GM21529 (cell line): ENCODE data around the gene FOXR2.

Experiments
- ATAC-seq: cut with Tn5 transposase; IDR thresholded peaks from one replicate; pipeline ENCODE4 v1.9.1; 2021; ENCODE audit not compliant: unreplicated experiment

FOXR2 gene, protein sequence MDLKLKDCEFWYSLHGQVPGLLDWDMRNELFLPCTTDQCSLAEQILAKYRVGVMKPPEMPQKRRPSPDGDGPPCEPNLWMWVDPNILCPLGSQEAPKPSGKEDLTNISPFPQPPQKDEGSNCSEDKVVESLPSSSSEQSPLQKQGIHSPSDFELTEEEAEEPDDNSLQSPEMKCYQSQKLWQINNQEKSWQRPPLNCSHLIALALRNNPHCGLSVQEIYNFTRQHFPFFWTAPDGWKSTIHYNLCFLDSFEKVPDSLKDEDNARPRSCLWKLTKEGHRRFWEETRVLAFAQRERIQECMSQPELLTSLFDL

DNA sequence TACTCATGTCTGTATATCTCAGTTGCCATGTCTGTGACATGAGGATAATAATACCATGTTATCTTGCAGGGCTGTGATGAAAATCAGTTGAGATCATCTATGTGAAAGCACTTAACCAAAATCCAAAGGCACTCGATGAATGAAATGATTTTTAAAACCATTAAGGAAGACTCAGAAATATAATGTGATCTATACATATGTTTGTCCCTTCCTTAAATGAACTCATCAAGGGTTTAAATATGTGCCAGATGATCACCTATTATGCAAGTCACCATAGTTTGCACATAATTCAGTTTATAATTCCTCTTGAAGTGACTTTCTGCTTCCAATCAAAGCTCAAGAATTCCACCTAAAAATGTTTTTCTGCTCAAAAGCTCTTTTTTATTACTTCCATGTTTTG lies at the start of gene FOXR2:
Gene FOXR2 (plus strand): TSS at position 301 of the 400 bp plus-strand sequence. CDS start 312 bp downstream, outside the sequence.
- no peak for ATAC-seq

DNA sequence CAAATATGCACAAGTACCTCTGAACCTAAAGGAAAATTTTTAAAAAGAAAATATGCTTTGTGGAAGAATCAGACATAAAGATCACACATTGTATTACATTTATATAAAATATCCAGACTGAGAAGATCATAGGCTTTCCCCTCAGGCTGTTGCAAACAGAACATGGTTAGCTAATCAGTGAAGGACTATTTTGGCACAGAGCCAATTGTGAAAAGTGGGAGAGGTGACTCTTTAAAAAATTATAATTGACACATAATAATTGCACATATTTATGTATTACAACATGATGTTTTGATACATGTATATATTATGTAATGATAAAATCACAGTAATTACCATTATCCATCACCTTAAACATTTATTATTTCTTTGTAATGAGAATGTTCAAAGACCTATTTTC lies 44.1 kb upstream of the FOXR2 start:
- no peak for ATAC-seq

DNA sequence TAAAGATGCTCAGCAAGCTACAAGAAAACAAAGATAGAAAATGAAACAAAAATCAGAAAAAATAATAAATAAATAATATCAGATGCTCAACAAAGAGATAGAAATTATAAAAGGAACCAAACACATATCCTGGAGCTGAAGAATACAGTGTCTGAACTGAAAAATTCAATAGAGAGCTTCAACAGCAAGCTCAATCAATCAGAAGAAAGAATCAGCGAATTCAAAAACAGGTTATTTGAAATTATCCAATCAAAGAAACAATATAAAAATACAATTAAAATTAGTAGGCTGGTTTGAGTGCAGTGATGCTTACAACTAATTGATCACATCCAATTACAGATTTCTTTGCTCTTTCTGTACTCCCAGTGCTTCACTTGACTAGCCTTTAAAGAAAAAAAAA lies 40.8 kb upstream of the FOXR2 start:
- ATAC-seq, result no peak

DNA sequence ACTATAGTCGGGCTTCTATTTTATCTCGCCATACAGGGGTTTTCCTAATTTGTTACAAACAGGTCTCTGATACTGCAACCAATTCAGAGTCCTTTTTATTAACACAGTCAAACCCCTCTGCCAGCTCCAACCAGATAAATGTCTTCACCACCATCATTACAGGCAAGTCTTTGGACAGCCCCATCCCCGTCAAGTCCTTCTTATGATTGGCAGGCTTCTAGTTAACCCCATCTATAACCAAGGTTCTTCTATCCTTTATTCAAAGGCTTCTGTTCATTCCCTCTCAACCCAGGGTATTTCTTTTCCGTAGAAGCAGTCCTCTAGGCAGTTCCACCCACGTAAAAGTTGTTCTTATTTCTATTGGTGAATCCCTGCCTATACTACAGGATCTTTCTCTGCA lies 29.9 kb upstream of the FOXR2 start:
- no peak for ATAC-seq

DNA sequence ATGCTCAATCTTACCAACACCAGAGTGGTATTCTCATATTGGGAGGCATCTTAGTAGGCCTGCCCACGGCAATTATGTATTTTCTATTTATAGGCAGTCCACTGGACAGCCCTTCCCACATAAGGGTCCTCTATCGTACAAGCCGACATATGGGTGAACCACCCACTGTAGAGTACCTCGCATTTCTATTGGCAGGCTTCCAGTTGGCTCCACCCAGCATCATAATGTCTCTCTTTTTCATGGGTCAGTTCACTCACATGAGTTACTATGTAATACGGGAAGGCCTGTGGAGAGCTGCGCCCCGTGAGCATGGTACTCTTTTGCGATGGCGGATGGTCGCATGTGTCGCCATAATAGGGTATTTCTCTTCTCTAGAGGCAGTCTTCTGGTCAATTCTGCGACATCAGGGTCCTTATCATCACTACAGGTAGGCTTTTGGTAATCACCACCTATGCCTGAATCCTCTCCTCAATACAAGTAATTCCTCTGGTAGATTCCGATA lies 29.4 kb upstream of the FOXR2 start:
- ATAC-seq, result no peak

DNA sequence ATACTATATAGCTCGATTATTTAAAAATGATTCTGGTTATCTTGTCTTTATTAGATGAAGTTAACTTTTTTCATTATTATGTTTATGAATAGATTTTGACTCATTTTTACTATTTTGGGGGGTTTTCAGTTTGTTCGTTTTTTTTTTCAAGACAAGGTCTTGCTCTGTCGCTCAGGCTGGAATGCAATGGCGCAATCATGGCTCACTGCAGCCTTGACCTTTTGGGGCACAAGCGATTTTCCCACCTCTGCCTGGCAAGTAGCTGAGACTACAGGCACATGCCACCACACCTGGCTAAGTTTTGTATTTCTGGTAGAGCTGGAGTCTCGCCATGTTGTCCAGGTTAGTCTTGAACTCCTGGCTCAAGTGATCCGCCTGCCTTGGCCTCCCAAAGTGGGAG lies 24.9 kb upstream of the FOXR2 start:
- ATAC-seq, result no peak

DNA sequence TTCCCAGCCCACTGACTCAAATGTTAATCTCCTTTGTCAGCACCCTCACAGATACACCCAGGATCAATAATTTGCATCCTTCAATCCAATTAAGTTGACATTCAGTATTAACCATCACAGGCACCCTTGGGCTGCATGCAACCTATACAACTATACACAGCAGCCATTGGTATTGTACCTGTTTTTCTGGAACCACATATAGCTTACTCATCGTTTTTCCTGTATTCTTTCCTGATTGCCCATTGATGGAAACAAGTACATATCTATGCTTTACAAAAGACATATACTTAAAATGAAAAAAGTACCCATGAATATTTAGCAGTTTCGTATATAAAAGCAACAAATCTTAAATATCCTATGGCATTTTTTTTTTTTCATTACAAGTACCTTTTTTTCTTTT lies 3.7 kb upstream of the FOXR2 start:
- no peak for ATAC-seq

DNA sequence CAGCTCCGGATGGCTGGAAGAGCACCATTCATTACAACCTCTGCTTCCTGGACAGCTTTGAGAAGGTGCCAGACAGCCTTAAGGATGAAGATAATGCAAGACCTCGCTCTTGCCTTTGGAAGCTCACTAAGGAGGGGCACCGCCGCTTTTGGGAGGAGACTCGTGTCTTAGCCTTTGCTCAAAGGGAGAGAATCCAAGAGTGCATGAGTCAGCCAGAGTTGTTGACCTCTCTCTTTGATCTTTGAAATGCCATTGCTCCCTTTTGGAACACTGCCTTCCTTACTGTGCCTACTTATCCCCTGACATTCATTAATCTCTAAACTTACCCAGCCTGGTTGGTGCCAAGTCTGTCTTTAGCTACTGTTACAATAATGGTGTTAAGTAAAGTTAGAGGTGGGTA lies 1.2 kb downstream of the FOXR2 start:
- ATAC-seq, result no peak

DNA sequence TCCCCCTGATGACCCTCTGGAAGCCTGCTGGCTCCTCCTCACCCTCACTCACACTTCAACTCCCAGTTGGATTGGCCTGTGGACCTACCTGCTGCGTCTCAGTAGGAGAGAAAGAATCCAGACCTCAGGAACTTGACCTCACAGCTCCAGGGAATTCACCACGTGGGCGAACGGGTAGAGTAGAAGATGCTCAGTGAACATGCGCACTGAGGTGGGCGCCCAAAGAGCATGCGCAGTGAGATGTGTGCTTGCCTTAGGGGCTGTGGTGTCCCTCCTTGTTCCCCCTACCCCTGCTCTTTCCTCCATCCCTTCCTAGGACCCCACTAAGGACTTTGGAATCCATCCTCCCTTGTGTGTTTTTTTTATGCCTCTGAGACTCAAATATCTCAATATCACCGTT lies 12.9 kb downstream of the FOXR2 start:
- no peak for ATAC-seq

DNA sequence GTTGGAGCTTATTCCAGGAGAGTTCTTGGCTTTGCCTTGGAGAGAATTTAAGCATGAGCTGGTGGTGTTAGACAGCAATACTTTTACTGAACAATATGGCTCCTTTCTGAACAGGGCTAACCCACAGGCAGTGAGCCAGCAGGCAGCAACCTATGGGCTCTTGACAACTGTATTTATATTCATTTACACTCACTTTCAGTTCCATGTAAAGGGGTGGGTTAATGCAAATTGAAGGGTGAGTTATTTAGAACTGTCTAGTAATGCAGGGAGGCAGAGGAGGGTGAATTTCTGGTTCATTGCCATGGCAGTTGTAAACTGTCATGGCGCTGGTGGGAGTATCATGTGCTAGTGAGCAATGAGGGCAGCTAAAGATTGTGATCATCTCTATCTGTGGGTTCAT lies 15.7 kb downstream of the FOXR2 start:
- ATAC-seq, result no peak

DNA sequence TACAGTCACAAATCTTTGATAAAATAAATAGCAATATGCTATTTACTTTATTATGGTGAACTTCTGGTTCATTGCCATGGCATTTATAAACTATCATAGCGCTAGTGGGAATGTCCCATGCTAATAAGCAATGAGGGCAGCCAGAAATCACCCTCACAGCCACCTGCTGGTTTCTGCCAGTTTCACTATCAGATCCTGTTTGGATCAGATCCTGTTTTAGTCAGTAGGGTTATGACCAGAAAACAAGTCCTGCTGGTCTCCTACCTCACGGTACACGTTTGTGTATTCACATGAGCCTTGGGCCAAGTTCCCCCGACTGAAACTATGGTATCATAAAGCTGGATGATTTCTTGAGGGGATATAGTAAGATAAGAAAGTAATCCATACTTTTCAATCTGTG lies 17.7 kb downstream of the FOXR2 start:
- peak; percentile 78 for ATAC-seq

DNA sequence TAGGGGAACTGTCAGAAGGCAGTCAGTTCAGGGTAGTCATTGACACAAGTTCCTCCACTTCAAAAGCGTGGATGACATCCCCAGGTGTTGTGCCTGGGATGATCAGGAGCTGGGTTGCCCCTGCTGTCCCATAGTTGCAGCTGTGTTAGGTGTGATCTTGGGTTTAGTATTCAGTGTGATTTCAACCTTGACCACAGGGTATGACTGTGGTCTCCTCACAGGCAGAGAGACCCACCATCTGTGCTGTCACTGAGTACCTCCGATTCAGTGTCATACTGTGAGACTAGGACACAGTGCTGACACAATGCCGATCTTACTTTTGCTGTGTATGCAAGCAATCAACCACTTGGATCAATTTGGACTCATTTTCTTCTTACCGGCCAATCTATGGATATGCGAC lies 25.2 kb downstream of the FOXR2 start:
- ATAC-seq, result peak; percentile 40

DNA sequence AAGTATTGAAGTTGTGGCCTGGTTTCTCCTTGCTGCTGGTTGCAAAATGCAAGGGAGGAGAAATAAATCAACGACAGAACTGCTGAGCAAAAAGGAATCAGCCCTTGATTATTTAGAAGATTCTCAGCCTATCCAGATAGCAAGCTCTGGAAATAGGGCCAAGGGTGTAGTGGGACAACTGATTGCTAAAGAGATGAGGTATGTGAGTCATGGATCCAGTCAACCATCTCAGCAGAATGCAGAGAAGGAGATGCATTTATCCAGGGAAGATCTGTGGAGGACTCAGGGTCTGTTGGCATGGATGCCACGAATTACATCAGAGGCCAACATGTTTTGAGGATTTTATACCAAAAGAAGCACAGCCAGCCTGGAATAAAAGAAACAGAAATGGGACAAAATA lies 36.7 kb downstream of the FOXR2 start:
- no peak for ATAC-seq

DNA sequence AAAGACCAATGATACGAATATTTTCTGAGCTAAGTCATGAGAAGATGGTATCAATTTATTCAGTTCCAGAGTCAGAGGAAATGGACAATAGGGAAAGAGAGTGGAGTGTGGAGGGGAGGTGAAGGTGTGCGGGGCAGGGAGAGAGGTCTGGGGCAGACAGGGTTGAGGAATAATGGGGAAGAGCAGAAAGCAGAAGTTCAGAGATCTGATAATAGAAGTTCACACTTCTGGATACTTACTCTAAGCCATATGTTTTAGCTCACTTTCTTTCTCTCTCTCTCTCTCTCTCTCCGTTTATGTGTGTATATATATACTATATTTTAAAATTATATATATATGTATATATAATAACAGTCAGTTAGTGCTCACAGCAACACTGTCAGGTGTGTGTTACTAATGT lies 40.4 kb downstream of the FOXR2 start:
- no peak for ATAC-seq

DNA sequence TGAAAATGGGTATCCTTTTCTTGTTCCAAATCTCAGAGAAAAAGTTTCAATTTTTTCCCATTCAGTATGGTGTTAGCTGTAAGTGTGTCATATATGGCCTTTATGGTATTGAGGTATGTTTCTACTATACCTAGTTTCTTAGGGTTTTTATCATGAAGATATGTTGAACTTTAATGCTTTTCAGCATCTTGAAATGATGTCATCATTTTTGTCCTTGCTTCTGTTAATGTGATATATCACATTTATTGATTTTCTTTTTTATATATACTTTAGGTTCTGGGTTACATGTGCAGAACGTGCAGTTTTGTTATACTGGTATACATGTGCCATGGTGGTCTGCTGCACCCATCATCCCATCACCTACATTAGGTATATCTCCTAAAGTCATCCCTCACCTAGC lies 44.9 kb downstream of the FOXR2 start:
- no peak for ATAC-seq
